ENCODE data around the gene ADAP2. TPM values are rescaled to one million over a fixed set of nuclear protein-coding genes. Genes with fewer than 3 reads are reported as not detected.

ADAP2 gene
- total RNA-seq, 1 experiment from 2014 or later: 2.2 TPM

GRCh38 chr17:31003225-31003866 is 81.6 kb downstream of the ADAP2 start:
- ChIA-PET POLR2A (interaction anchor here (2.9 kb wide), 1 partner anchor 32 kb away, joined by 13 read pairs; the partner anchor contains the start of gene RNF135), CTCF (interaction anchor here (0.6 to 1.4 kb wide), 4 partner anchors 7 to 211 kb away, joined by 3 to 4 read pairs (median 3); no protein-coding TSS in a partner anchor)
- Mint-ChIP-seq H3K4me3 (ENCODE audit: unreplicated experiment) (no peak overlapping the region), H3K27me3 (ENCODE audit: insufficient read depth, unreplicated experiment) (no peaks in the 10 kb centered on the region), H3K4me1 (ENCODE audit: insufficient read depth, unreplicated experiment) (peaks cover 11% of the 10 kb centered on the region), H3K9me3 (ENCODE audit: unreplicated experiment) (no peaks in the 10 kb centered on the region), H3K36me3 (ENCODE audit: insufficient read depth, unreplicated experiment) (peaks cover 71% of the 10 kb centered on the region), H3K27ac (ENCODE audit: low read depth, unreplicated experiment) (no peak overlapping the region)
- TF ChIP-seq, protein P1, sequence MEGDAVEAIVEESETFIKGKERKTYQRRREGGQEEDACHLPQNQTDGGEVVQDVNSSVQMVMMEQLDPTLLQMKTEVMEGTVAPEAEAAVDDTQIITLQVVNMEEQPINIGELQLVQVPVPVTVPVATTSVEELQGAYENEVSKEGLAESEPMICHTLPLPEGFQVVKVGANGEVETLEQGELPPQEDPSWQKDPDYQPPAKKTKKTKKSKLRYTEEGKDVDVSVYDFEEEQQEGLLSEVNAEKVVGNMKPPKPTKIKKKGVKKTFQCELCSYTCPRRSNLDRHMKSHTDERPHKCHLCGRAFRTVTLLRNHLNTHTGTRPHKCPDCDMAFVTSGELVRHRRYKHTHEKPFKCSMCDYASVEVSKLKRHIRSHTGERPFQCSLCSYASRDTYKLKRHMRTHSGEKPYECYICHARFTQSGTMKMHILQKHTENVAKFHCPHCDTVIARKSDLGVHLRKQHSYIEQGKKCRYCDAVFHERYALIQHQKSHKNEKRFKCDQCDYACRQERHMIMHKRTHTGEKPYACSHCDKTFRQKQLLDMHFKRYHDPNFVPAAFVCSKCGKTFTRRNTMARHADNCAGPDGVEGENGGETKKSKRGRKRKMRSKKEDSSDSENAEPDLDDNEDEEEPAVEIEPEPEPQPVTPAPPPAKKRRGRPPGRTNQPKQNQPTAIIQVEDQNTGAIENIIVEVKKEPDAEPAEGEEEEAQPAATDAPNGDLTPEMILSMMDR (IDR thresholded peaks at IDR 0.05; ENCODE audit: unreplicated experiment): no peak
- intact Hi-C loops (cut with micrococcal nuclease): no loop called here
- no peak for DNase-seq (ENCODE audit: unreplicated experiment)
- BruUV-seq (replicated peaks): no TSS peak

DNA sequence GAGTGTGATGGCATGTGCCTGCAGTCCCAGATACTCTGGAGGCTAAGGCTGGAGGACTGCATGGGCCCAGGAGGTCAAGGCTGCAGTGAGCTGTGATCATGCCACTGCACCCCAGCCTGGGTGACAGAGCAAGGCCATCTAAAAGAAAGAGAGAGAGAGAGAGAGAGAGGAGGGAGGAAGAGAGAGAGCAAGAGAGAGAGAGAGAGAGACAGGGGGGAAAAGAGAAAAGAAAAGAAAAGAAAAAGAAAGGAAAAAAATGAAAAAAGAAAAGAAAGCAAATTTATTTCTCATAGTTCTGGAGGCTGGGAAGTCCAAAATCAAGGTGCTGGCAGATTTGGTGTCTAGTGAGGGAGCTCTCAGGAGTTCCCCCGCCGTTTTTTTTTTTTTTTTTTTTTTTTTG is 82.4 kb downstream of the ADAP2 start:
- H3K36me3 Mint-ChIP-seq (ENCODE audit: insufficient read depth, unreplicated experiment): peaks cover 65% of the 10 kb centered on the region
- intact Hi-C loops (cut with micrococcal nuclease): no loop called here
- TF ChIP-seq, protein P1 (IDR thresholded peaks at IDR 0.05; ENCODE audit: unreplicated experiment): no peak
- H3K9me3 Mint-ChIP-seq (ENCODE audit: unreplicated experiment): no peaks in the 10 kb centered on the region
- ChIA-PET POLR2A (interaction anchor here (2.9 kb wide), 1 partner anchor 33 kb away, joined by 13 read pairs; the partner anchor contains the start of gene RNF135), CTCF (interaction anchor here (0.8 kb wide), 1 partner anchor 34 kb away, joined by 3 read pairs; the partner anchor contains the start of gene RNF135)
- no peak for DNase-seq (ENCODE audit: unreplicated experiment)
- no peak overlapping the region for H3K4me3 Mint-ChIP-seq (ENCODE audit: unreplicated experiment)
- no TSS peak for BruUV-seq (replicated peaks)
- peaks cover 12% of the 10 kb centered on the region for H3K4me1 Mint-ChIP-seq (ENCODE audit: insufficient read depth, unreplicated experiment)
- H3K27ac Mint-ChIP-seq (ENCODE audit: low read depth, unreplicated experiment): no peak overlapping the region
- H3K27me3 Mint-ChIP-seq (ENCODE audit: insufficient read depth, unreplicated experiment): no peaks in the 10 kb centered on the region

- ChIA-PET CTCF (interaction anchor here (0.6 to 1.9 kb wide), 5 partner anchors 9 to 210 kb away, joined by 3 to 11 read pairs (median 4); no protein-coding TSS in a partner anchor), POLR2A (interaction anchor here (0.6 to 5.8 kb wide), 27 partner anchors 9 to 358 kb away, joined by 3 to 108 read pairs (median 3); partner anchors contain the start of genes CRLF3, NF1, RNF135 and TEFM)
- peak overlapping the region; percentile 89 for H3K4me3 Mint-ChIP-seq (ENCODE audit: unreplicated experiment)
- BruUV-seq (replicated peaks): TSS peak; percentile 60
- H3K27me3 Mint-ChIP-seq (ENCODE audit: insufficient read depth, unreplicated experiment): no peaks in the 10 kb centered on the region
- H3K4me1 Mint-ChIP-seq (ENCODE audit: insufficient read depth, unreplicated experiment): peaks cover 16% of the 10 kb centered on the region
- no peaks in the 10 kb centered on the region for H3K9me3 Mint-ChIP-seq (ENCODE audit: unreplicated experiment)
- intact Hi-C loops (cut with micrococcal nuclease): loop anchor here (2.0 kb wide), 1 partner anchor 101 kb away; the partner anchor contains the start of gene TEFM
- peak overlapping the region; percentile 98 for H3K27ac Mint-ChIP-seq (ENCODE audit: low read depth, unreplicated experiment)
- TF ChIP-seq, protein P1 (IDR thresholded peaks at IDR 0.05; ENCODE audit: unreplicated experiment): no peak
- H3K36me3 Mint-ChIP-seq (ENCODE audit: insufficient read depth, unreplicated experiment): peaks cover 32% of the 10 kb centered on the region
- no peak for DNase-seq (ENCODE audit: unreplicated experiment)
Observed at GRCh38 chr17:31007695-31008373, 86.1 kb downstream of the ADAP2 start.

All from MCF 10A (cell line).